GM10266 (cell line): ENCODE results near the gene RPL6.

Experiments used
- DNase-seq: peaks from one replicate; pipeline ENCODE4 v3.0.0; 2012; ENCODE audit errors: extremely low spot score
- CTCF ChIP-seq: IDR thresholded peaks from 2 replicates; pipeline ENCODE4 v1.5.1; 2012; ENCODE audit warnings: mild to moderate bottlenecking, low read depth; ENCODE audit not compliant: control insufficient read depth, insufficient read depth; ENCODE audit errors: missing control alignments

The RPL6 gene

DNA sequence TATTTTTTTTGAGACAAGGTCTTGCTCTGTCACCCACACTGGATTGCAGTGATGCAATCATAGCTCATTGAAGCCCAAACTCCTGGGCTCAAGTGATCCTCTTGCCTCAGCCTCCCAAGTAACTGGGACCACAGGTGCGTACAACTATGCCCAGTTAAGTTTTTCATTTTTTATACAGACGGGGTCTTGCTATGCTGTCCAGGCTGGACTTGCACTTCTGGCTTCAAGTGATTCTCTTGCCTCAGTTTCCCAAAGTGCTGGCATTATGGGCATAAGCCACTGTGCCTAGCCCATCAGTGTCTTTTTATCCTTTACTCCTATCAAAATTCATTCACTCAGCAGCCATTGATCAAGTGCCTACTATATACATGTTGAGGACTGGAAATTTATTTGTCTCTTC, 18.4 kb upstream of the RPL6 start:
- no peak for DNase-seq

DNA sequence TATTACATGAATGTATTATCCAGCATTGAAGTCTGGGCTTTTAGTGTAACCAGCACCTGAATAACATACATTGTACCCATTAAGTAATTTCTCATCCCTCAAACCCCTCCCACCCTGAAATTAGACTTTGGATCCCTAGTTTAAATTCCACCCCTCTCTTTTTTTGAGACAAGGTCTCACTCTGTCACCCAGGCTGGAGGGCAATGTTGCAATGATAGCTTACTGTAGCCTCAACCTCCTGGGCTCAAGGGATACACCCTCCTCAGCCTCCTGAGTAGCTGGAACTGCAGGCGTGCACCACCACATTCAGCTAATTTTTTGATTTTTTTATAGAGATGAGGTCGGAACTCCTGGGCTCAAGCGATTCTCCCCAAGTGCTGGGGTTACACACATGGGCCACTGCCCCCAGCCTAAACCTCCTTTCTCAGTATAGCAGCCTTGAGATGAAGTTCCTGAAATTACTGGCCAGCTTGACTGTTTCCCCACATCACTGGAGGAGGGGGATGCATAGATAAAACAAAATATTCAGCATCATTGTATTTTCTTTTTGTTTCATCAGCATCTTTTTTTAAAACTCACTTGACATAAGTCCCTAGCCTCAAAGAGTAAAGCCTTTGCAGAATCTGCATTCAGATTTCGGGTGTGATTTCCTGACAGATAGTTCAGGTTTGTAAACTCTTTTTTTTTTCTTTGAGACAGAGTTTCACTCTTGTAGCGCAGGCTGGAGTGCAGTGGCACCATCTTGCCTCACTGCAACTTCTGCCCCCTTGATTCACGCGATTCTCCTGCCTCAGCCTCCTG, 16.4 kb upstream of the RPL6 start:
- DNase-seq: no peak
- no peak for TF ChIP-seq CTCF

More for the DNA sequence above, 18.4 kb upstream of the RPL6 start:
- TF ChIP-seq CTCF: no peak

GRCh38 chr12:112424126-112424525, 14.7 kb upstream of the RPL6 start:
- no peak for DNase-seq

GRCh38 chr12:112422531-112422930, 13.1 kb upstream of the RPL6 start:
- DNase-seq: no peak
- TF ChIP-seq CTCF: no peak

More at GRCh38 chr12:112424126-112424525, 14.7 kb upstream of the RPL6 start:
- TF ChIP-seq CTCF: no peak

- no peak for TF ChIP-seq CTCF
- no peak for DNase-seq
Observed at GRCh38 chr12:112421363-112421762, 12.0 kb upstream of the RPL6 start.

GRCh38 chr12:112420740-112421139, 11.3 kb upstream of the RPL6 start:
- DNase-seq: no peak
- TF ChIP-seq CTCF: no peak
